Suprapubic skin (tissue), 4 donors: ENCODE data around the gene BCAT1. TPM values are rescaled to one million over a fixed set of nuclear protein-coding genes. Genes with fewer than 3 reads are reported as not detected.

Experiments
- DNase-seq, 2 donors: peaks; one replicate each; pipeline ENCODE4 v3.0.0-alpha.2; 2019; ENCODE audit warnings: low spot score in 2 of 2
- H3K27ac ChIP-seq: fragments of 200-600 bp; sonication (generic); one replicate; pipeline ENCODE4 v1.5.1; 2019
- H3K27me3 ChIP-seq: fragments of 200-600 bp; sonication (generic); one replicate; pipeline ENCODE4 v1.5.1; 2019
- H3K36me3 ChIP-seq: fragments of 200-600 bp; sonication (generic); one replicate; pipeline ENCODE4 v1.5.1; 2019
- H3K4me1 ChIP-seq: fragments of 200-600 bp; sonication (generic); one replicate; pipeline ENCODE4 v1.5.1; 2019
- H3K4me3 ChIP-seq: fragments of 200-600 bp; sonication (generic); one replicate; pipeline ENCODE4 v1.5.1; 2019; ENCODE audit warnings: mild to moderate bottlenecking
- H3K9me3 ChIP-seq: fragments of 200-600 bp; sonication (generic); one replicate; pipeline ENCODE4 v1.5.1; 2019
- EP300 ChIP-seq: sonication (generic); formaldehyde crosslinking; IDR thresholded peaks from one replicate; pipeline ENCODE4 v1.6.1; 2017; ENCODE audit warnings: antibody characterized with exemption
- POLR2A ChIP-seq, 2 donors: fragments of 450-650 bp; IDR thresholded peaks; one replicate each; pipeline ENCODE4 v1.6.1; 2017; ENCODE audit warnings: antibody characterized with exemption in 2 of 2, mild to moderate bottlenecking in 2 of 2, moderate library complexity in 2 of 2
- POLR2AphosphoS5 ChIP-seq, 3 donors: sonication (generic); formaldehyde crosslinking; IDR thresholded peaks; one replicate each; pipeline ENCODE4 v1.6.1; 2017; ENCODE audit warnings: antibody characterized with exemption in 3 of 3
- WGBS: methylation state at CpG from one replicate; pipeline ENCODE4 v1.1.5; 2018; 5-methylcytosine and 5-hydroxymethylcytosine counted together
- total RNA-seq, 4 donors: library from RNA; depleted of rRNA; stranded (reverse); fragments of >200 nt; gene quantifications; one replicate each; pipeline ENCODE4 v1.1.0, GENCODE V29; 2016
- TF ChIP-seq, protein P1 (sequence below), 2 donors: fragments of 200-600 bp in 1 of 2; fragments of 450-650 bp in 1 of 2; sonication (generic) in 1 of 2; IDR thresholded peaks; one replicate each; pipeline ENCODE4 v1.5.1; 2016 to 2019; ENCODE audit warnings: antibody characterized with exemption in 2 of 2, mild to moderate bottlenecking in 1 of 2, moderate library complexity in 1 of 2

BCAT1 gene
- total RNA-seq, 4 donors from 2014 or later, result 0.68 to 2.9 (median 1.5) TPM

DNA sequence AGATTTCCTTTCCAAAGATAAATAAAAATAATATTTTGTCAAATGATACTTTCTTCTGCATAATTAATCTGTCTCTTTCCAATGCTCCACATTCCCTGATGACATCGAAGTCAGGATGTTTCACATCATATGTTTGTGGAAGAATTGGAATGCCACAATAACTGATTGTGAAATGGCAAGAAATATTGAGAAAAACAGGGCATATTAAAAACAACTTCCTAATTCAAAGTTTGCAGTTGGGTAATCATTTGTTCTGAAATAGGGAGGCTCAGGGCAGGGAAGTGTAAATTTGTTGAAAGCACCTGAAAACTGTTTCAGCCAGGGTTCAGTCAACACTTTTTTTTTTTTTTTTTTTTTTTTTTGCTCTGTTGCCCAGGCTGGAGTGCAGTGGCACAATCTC lies 50.7 kb downstream of the BCAT1 start:
- H3K36me3 ChIP-seq, result no peaks in the 10 kb centered on the region
- no peak for TF ChIP-seq POLR2AphosphoS5 (IDR thresholded peaks at IDR 0.05)
- TF ChIP-seq EP300, result no peak
- no peak for TF ChIP-seq POLR2A (IDR thresholded peaks at IDR 0.05)
- TF ChIP-seq, protein P1, sequence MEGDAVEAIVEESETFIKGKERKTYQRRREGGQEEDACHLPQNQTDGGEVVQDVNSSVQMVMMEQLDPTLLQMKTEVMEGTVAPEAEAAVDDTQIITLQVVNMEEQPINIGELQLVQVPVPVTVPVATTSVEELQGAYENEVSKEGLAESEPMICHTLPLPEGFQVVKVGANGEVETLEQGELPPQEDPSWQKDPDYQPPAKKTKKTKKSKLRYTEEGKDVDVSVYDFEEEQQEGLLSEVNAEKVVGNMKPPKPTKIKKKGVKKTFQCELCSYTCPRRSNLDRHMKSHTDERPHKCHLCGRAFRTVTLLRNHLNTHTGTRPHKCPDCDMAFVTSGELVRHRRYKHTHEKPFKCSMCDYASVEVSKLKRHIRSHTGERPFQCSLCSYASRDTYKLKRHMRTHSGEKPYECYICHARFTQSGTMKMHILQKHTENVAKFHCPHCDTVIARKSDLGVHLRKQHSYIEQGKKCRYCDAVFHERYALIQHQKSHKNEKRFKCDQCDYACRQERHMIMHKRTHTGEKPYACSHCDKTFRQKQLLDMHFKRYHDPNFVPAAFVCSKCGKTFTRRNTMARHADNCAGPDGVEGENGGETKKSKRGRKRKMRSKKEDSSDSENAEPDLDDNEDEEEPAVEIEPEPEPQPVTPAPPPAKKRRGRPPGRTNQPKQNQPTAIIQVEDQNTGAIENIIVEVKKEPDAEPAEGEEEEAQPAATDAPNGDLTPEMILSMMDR (IDR thresholded peaks at IDR 0.05), result no peak
- no peaks in the 10 kb centered on the region for H3K9me3 ChIP-seq
- WGBS, result 72% methylated on average over 1 of the region's 1 CpG
- H3K4me1 ChIP-seq, result peaks cover 12% of the 10 kb centered on the region
- no peak overlapping the region for H3K4me3 ChIP-seq
- peaks cover 16% of the 10 kb centered on the region for H3K27me3 ChIP-seq
- no peak for DNase-seq
- no peak overlapping the region for H3K27ac ChIP-seq

DNA sequence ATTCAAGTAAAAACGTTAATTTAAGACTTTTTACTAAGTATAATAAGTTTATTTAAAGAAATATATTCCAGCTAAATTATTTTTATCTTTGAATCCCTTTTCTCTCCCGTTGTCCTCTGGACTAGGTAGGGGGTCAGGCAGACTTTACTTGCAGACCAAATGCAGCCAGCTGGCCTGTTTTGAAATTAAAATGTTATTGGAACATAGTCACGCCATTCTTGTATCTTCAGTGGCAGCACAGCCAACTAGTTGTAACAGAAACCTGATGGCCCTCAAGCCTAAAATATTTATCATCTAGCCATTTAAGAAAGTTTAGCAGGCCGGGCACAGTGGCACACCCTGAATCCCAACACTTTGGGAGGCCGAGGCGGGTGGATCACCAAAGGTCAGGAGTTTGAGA lies 52.7 kb downstream of the BCAT1 start:
- H3K4me3 ChIP-seq, result no peak overlapping the region
- WGBS, result 74% methylated on average over 6 of the region's 6 CpGs
- DNase-seq, result no peak
- no peak for TF ChIP-seq POLR2A (IDR thresholded peaks at IDR 0.05)
- TF ChIP-seq EP300, result no peak
- no peak for TF ChIP-seq POLR2AphosphoS5 (IDR thresholded peaks at IDR 0.05)
- TF ChIP-seq, protein P1 (IDR thresholded peaks at IDR 0.05), result no peak
- H3K27ac ChIP-seq, result no peak overlapping the region
- H3K36me3 ChIP-seq, result no peaks in the 10 kb centered on the region
- H3K27me3 ChIP-seq, result no peaks in the 10 kb centered on the region
- no peaks in the 10 kb centered on the region for H3K9me3 ChIP-seq
- H3K4me1 ChIP-seq, result no peaks in the 10 kb centered on the region

DNA sequence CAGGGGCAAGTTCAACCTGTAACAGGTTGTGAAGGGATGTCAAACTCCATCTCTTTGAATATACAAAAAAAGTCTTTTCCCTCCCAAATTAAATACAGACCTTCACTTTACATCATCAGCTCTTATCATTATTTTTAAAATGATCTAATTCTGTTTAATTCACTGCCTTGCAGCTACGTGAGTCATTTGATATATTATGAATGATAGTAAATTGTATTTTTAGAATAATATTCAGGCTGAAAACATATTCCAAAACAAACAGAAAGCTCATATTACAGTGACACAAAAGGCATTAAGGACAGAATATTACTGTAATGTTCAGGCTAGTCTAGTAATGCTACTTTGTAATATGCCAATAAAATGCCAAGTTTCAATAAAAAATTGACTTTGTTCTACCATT lies 53.3 kb downstream of the BCAT1 start:
- DNase-seq, result no peak
- Histone ChIP-seq H3K27ac (no peak overlapping the region), H3K9me3 (no peaks in the 10 kb centered on the region), H3K36me3 (no peaks in the 10 kb centered on the region), H3K27me3 (no peaks in the 10 kb centered on the region), H3K4me3 (no peak overlapping the region), H3K4me1 (no peaks in the 10 kb centered on the region)
- 46% methylated on average over 1 of the region's 1 CpG for WGBS
- TF ChIP-seq, protein P1 (IDR thresholded peaks at IDR 0.05), result no peak
- no peak for TF ChIP-seq POLR2A (IDR thresholded peaks at IDR 0.05)
- no peak for TF ChIP-seq POLR2AphosphoS5 (IDR thresholded peaks at IDR 0.05)

DNA sequence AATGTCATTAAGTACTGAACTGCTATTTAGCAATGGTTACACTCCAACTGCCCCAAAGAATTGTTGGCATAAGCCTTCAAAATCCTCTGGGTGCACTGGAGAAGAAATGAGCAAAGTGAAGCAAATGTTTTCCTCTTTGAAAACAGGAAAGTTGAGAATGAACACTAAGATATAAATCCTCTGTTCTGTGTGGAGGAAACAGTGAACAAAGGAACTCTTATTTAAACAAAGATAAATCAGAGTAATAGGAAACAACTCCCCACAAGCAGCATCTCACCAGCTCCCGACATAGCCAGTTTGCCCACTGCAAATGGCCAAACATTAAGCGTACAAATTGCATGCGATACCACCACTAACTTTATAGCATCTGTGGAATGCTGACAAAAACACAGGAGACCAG lies 54.0 kb downstream of the BCAT1 start:
- WGBS, result 72% methylated on average over 3 of the region's 3 CpGs
- Histone ChIP-seq H3K36me3 (no peaks in the 10 kb centered on the region), H3K27ac (no peak overlapping the region), H3K4me1 (no peaks in the 10 kb centered on the region), H3K27me3 (no peaks in the 10 kb centered on the region), H3K4me3 (no peak overlapping the region), H3K9me3 (no peaks in the 10 kb centered on the region)
- no peak for DNase-seq
- TF ChIP-seq POLR2A (IDR thresholded peaks at IDR 0.05) (no peak), EP300 (no peak), POLR2AphosphoS5 (IDR thresholded peaks at IDR 0.05) (no peak)
- TF ChIP-seq, protein P1 (IDR thresholded peaks at IDR 0.05), result no peak

DNA sequence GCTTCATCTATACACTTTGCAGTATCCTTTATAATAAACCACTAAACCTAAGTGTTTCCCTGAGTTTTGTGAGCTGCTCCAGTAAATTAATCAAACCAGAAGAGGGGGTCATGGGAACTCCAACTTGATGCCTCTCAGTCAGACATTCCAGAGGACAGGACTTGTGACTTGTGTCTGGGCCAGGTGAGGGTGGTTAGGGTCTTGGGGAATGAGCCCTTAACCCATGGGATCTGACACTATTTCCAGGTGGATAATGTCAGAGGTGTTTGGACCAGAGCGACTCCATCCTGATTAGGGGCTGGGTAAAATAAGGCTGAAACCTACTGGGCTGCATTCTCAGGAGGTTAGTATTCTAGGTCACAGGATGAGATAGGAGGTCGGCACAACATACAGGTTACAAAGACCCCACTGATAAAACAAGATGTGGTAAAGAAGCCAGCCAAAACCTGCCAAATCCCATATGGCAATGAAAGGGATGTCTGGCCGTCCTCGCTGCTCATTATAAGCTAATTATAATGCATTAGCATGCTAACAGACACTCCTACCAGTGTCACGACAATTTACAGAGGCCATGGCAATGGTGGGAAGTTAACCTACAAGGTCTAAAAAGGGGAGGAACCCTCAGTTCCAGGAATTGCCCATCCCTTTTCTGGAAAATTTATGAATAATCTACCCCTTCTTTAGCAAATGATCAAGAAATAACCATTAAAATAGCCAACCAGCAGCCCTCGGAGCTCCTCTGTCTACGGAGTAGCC lies 58.7 kb downstream of the BCAT1 start:
- no peak overlapping the region for H3K27ac ChIP-seq
- TF ChIP-seq POLR2A (IDR thresholded peaks at IDR 0.05) (no peak), POLR2AphosphoS5 (IDR thresholded peaks at IDR 0.05) (no peak), EP300 (no peak)
- TF ChIP-seq, protein P1 (IDR thresholded peaks at IDR 0.05), result no peak
- WGBS, result 90% methylated on average over 7 of the region's 7 CpGs
- H3K27me3 ChIP-seq, result no peaks in the 10 kb centered on the region
- H3K4me3 ChIP-seq, result no peak overlapping the region
- no peak for DNase-seq
- no peaks in the 10 kb centered on the region for H3K9me3 ChIP-seq
- H3K36me3 ChIP-seq, result no peaks in the 10 kb centered on the region
- H3K4me1 ChIP-seq, result no peaks in the 10 kb centered on the region
